NCI-H2227 (cell line): ENCODE results near the gene ATP9A.

Source experiments
- DNase-seq: peaks from one replicate; lab custom pipeline; 2025; ENCODE audit not compliant: unreplicated experiment; lab: John Stamatoyannopoulos, UW

The ATP9A gene

GRCh38 chr20:51610111-51610510, 158.1 kb downstream of the ATP9A start:
- DNase-seq = no peak

- DNase-seq = no peak
Measured at GRCh38 chr20:51609251-51609650, 158.9 kb downstream of the ATP9A start.

GRCh38 chr20:51608061-51608460, 160.1 kb downstream of the ATP9A start:
- DNase-seq = no peak

- no peak for DNase-seq
Measured at GRCh38 chr20:51607170-51607569, 161.0 kb downstream of the ATP9A start.

- DNase-seq = no peak
Measured at GRCh38 chr20:51604851-51605250, 163.3 kb downstream of the ATP9A start.

GRCh38 chr20:51602131-51602530, 166.1 kb downstream of the ATP9A start:
- DNase-seq = no peak

- DNase-seq = no peak
Measured at GRCh38 chr20:51600950-51601349, 167.2 kb downstream of the ATP9A start.

GRCh38 chr20:51600016-51600420, 168.2 kb downstream of the ATP9A start:
- no peak for DNase-seq

- DNase-seq = no peak
Measured at GRCh38 chr20:51598556-51598955, 169.6 kb downstream of the ATP9A start.

GRCh38 chr20:51597389-51598231, 170.6 kb downstream of the ATP9A start:
- no peak for DNase-seq

GRCh38 chr20:51596668-51597388, 171.4 kb downstream of the ATP9A start:
- no peak for DNase-seq

GRCh38 chr20:51595744-51596143, 172.4 kb downstream of the ATP9A start:
- DNase-seq = no peak

- DNase-seq = peak; percentile 79
Measured at GRCh38 chr20:51595058-51595532, 173.1 kb downstream of the ATP9A start.

- no peak for DNase-seq
Measured at GRCh38 chr20:51594236-51595057, 173.7 kb downstream of the ATP9A start.

- DNase-seq = no peak
Measured at GRCh38 chr20:51593584-51593983, 174.6 kb downstream of the ATP9A start.

- no peak for DNase-seq
Measured at GRCh38 chr20:51592564-51592963, 175.6 kb downstream of the ATP9A start.

GRCh38 chr20:51591871-51592270, 176.3 kb downstream of the ATP9A start:
- DNase-seq = no peak

GRCh38 chr20:51588762-51589161, 179.4 kb downstream of the ATP9A start:
- no peak for DNase-seq

GRCh38 chr20:51587145-51587544, 181.0 kb downstream of the ATP9A start:
- DNase-seq = no peak

- no peak for DNase-seq
Measured at GRCh38 chr20:51586005-51586440, 182.2 kb downstream of the ATP9A start.

- no peak for DNase-seq
Measured at GRCh38 chr20:51585148-51585547, 183.0 kb downstream of the ATP9A start.
